GM12865 (cell line): Measurements from ENCODE around the gene STAMBPL1.

ENCODE experiments used
- DNase-seq: peaks from one replicate; pipeline ENCODE4 v3.0.0; 2010; ENCODE audit warnings: low read depth
- H3K4me3 ChIP-seq: 2 replicates; pipeline ENCODE4 v1.5.1; 2011; ENCODE audit warnings: mild to moderate bottlenecking, low read depth, low read length, control low read depth
- TF ChIP-seq, protein P1 (sequence below): IDR thresholded peaks from 2 replicates; pipeline ENCODE4 v1.5.1; 2011; ENCODE audit warnings: low read length, control low read depth, low read depth, inconsistent platforms; ENCODE audit not compliant: insufficient read depth; ENCODE audit errors: missing control alignments

Gene STAMBPL1

DNA sequence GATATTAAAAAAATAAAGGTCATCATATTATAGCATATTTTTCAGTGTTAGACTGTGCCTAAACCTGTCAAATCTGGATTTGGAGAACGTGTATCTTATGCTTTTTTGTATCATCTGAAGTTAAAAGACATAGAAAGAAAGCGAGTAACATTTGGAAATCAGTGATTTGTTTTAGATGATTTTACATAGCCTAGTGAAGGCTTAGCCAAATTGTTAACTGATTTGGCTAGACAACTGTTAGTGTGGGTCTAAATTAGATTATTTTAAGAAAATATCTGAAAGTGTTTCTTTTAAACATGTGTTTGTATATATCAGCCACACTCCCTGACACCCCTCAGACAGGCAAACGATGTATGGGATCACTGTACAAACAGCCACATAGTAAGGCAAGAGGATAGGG is 36.9 kb downstream of the STAMBPL1 start:
- H3K4me3 ChIP-seq = no peak overlapping the region
- no peak for DNase-seq
- TF ChIP-seq, protein P1, sequence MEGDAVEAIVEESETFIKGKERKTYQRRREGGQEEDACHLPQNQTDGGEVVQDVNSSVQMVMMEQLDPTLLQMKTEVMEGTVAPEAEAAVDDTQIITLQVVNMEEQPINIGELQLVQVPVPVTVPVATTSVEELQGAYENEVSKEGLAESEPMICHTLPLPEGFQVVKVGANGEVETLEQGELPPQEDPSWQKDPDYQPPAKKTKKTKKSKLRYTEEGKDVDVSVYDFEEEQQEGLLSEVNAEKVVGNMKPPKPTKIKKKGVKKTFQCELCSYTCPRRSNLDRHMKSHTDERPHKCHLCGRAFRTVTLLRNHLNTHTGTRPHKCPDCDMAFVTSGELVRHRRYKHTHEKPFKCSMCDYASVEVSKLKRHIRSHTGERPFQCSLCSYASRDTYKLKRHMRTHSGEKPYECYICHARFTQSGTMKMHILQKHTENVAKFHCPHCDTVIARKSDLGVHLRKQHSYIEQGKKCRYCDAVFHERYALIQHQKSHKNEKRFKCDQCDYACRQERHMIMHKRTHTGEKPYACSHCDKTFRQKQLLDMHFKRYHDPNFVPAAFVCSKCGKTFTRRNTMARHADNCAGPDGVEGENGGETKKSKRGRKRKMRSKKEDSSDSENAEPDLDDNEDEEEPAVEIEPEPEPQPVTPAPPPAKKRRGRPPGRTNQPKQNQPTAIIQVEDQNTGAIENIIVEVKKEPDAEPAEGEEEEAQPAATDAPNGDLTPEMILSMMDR = no peak

DNA sequence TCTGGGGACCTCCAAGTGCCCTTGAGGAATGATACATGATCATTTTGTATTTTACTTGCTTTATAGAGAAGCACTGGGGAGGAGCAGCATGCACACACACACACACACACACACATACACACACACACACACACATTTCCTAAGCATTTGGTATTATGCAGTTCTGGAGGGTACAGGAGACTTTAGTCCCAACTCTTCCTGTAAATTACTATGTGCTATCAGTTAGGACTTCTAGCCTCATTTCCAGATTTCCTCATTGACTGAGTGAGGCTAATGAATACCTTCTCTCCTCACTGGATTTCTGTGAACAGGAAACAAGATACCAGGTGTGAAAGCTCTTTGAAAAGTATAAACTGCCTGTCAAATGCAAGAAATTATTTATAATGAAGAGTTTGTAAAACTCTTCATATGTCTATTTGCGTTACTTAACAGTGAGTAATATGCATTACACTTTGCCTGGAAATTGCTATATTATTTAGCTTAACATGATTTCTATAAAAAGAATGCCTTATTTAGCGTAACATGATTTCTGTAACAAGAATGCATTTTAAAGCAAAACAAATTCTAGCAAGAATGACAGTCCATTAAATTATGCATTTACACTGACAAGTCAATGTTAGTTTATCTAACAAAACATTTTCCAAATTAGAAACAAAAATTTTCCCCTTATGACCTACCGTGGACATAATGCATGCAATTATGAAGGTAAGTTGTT is 38.3 kb downstream of the STAMBPL1 start:
- H3K4me3 ChIP-seq = no peak overlapping the region
- TF ChIP-seq, protein P1 = no peak
- DNase-seq = no peak

DNA sequence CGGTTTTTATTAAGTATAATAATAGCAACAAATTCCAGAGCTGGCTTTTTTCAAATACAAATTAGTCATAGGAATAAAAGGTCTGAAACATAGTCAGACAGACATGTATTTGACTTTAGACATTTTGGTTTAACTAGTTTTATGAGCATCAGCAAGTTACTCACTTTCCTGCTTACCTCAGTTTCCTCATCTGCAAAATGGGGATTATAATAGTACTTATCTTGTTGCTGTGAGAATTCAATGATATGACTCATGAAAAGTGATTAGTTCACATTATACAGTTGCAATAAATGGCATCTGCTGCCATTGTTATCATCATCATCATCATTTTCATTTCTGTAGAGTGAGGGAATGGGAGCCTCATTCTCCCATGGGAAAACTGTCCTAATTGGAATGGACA is 39.0 kb downstream of the STAMBPL1 start:
- no peak for DNase-seq
- H3K4me3 ChIP-seq = no peak overlapping the region
- TF ChIP-seq, protein P1 = no peak

GRCh38 chr10:88920198-88920597 is 40.2 kb downstream of the STAMBPL1 start:
- TF ChIP-seq, protein P1 = no peak
- no peak overlapping the region for H3K4me3 ChIP-seq
- no peak for DNase-seq

DNA sequence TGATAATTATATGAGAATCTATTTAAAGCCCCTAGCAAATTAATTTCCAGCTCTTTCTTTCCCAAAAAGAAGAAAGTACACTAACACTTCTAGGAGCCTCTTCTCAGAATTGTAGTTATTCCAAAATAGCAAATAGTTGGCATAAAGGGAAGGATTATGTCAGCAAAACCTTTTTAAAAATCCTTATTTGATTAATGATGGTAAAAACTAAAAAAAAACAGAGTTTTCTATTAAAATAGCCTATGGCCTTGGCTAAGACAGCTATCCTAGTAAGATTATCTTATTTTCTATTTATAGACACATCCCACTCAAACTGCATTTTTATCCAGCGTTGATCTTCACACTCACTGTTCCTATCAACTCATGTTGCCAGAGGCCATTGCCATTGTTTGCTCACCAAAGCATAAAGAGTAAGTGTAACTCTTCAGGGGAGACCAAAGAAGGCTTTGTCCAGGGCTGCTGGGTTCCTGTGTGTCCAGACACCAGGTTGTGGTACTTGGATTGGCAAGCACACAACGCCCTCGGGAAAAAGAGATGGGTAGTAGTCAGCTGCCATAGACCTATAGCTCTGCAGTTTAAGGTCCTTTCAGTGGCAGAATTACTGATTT is 41.0 kb downstream of the STAMBPL1 start:
- no peak overlapping the region for H3K4me3 ChIP-seq
- TF ChIP-seq, protein P1 = no peak
- DNase-seq = no peak

- DNase-seq = no peak
- TF ChIP-seq, protein P1 = no peak
- no peak overlapping the region for H3K4me3 ChIP-seq
Measured at GRCh38 chr10:88922041-88922440, 42.0 kb downstream of the STAMBPL1 start.
